Hepatocyte (in vitro differentiated cells): Measurements from ENCODE around the gene PPP3CA.

Experiments
- EZH2 ChIP-seq: fragments of 200-600 bp; sonication (generic); IDR thresholded peaks from 2 replicates; pipeline ENCODE4 v1.6.1; 2016; ENCODE audit warnings: antibody characterized with exemption, mild to moderate bottlenecking, borderline replicate concordance
- EZH2phosphoT487 ChIP-seq: fragments of 200-600 bp; sonication (generic); IDR thresholded peaks from one replicate; pipeline ENCODE4 v1.6.1; 2018; ENCODE audit warnings: antibody characterized with exemption, mild to moderate bottlenecking, low read depth, moderate library complexity; ENCODE audit not compliant: unreplicated experiment, severe bottlenecking
- TF ChIP-seq, protein P1 (sequence below): fragments of 200-600 bp; sonication (generic); IDR thresholded peaks from 2 replicates; pipeline ENCODE4 v1.5.1; 2016; ENCODE audit warnings: antibody characterized with exemption, mild to moderate bottlenecking; ENCODE audit not compliant: poor library complexity

- TF ChIP-seq, protein P1, sequence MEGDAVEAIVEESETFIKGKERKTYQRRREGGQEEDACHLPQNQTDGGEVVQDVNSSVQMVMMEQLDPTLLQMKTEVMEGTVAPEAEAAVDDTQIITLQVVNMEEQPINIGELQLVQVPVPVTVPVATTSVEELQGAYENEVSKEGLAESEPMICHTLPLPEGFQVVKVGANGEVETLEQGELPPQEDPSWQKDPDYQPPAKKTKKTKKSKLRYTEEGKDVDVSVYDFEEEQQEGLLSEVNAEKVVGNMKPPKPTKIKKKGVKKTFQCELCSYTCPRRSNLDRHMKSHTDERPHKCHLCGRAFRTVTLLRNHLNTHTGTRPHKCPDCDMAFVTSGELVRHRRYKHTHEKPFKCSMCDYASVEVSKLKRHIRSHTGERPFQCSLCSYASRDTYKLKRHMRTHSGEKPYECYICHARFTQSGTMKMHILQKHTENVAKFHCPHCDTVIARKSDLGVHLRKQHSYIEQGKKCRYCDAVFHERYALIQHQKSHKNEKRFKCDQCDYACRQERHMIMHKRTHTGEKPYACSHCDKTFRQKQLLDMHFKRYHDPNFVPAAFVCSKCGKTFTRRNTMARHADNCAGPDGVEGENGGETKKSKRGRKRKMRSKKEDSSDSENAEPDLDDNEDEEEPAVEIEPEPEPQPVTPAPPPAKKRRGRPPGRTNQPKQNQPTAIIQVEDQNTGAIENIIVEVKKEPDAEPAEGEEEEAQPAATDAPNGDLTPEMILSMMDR, result no peak
- no peak for TF ChIP-seq EZH2
- TF ChIP-seq EZH2phosphoT487, result no peak
Measured at GRCh38 chr4:101326576-101326975, 20.8 kb downstream of the PPP3CA start.
